Measurements from ENCODE around the gene BABAM1.

- peak in 2 of 3 experiments; percentile 19 to 26 for TF ChIP-seq CTCF (optimal IDR thresholded peaks at IDR 0.05 in 1 of 3, IDR thresholded peaks at IDR 0.05 in 1 of 3, conservative IDR thresholded peaks at IDR 0.05 in 1 of 3; ENCODE audit: extremely low read depth in 1 of 3, insufficient read depth in 2 of 3, low read length in 3 of 3)
- TF ChIP-seq EZH2 (IDR thresholded peaks at IDR 0.05; ENCODE audit: low read length): no peak
These were observed 36.1 kb downstream of the BABAM1 start, which contains the start of gene ABHD8 for GRCh38 chr19:17303167-17303939.

Data from keratinocyte (primary cell).